K562 (cell line): ENCODE measurements around the gene LGALS7. TPM values are rescaled to one million over a fixed set of nuclear protein-coding genes. Genes with fewer than 3 reads are reported as not detected.

Experiments
- ATAC-seq: fragments of 200-7000 bp; cut with Tn5 transposase; 3 replicates; pipeline ENCODE4 v1.9.1; 2020; ENCODE audit warnings: moderate library complexity
- BruUV-seq: library from RNA; stranded (reverse); fragments of 400-500 nt; replicated peaks from 2 replicates; lab custom pipeline; 2021; lab: Mats Ljungman, UMichigan
- CTCF ChIA-PET: fragments of 300-600 bp; formaldehyde crosslinking; extraction: SDS; loops from one replicate; lab custom pipeline; 2021; ENCODE audit warnings: low intra/inter-chr PET ratio; lab: Yijun Ruan, JAX
- POLR2A ChIA-PET: fragments of 300-600, 350-650 bp; sonication (Branson Sonifier 250); formaldehyde crosslinking; extraction: SDS; loops from one replicate; lab custom pipeline; 2021; ENCODE audit warnings: antibody characterized with exemption, inconsistent platforms; lab: Yijun Ruan, JAX
- DNase-seq, 4 experiments: peaks; one replicate each; pipeline versions ENCODE4 v3.0.0 to v3.0.0-alpha.2; 2011 to 2018; ENCODE audit warnings: low spot score in 3 of 4, mixed read lengths in 3 of 4; ENCODE audit errors: extremely low read depth in 1 of 4
- FAIRE-seq: peaks from 2 replicates; lab custom pipeline; 2011; peaks lifted over from hg19 to GRCh38; lab: Jason Lieb, UNC
- H2AFZ ChIP-seq: 2 replicates; pipeline ENCODE4 v1.6.0; 2011; ENCODE audit warnings: low read depth, low read length, control low read depth, inconsistent platforms
- H3K27ac ChIP-seq: fragments of 200-600 bp; 3 replicates; pipeline ENCODE4 v1.8.0; 2011; ENCODE audit warnings: low read depth, mild to moderate bottlenecking, control low read depth, inconsistent platforms, low read length, moderate library complexity, mixed read lengths; ENCODE audit errors: extremely low read depth
- H3K27me3 ChIP-seq, 2 experiments: fragments of 300-600 bp in 1 of 2; 2 replicates in 1 of 2; 3 replicates in 1 of 2; pipeline versions ENCODE4 v1.6.0 to v1.8.0; 2011; ENCODE audit warnings: inconsistent platforms in 2 of 2, low read length in 2 of 2, mild to moderate bottlenecking in 1 of 2, mixed read lengths in 1 of 2, moderate library complexity in 1 of 2; ENCODE audit not compliant: control insufficient read depth in 2 of 2, insufficient read depth in 2 of 2
- H3K36me3 ChIP-seq: fragments of 300-600 bp; 3 replicates; pipeline ENCODE4 v1.8.0; 2011; ENCODE audit warnings: mild to moderate bottlenecking, low read length, inconsistent platforms; ENCODE audit not compliant: control insufficient read depth, insufficient read depth
- H3K4me1 ChIP-seq, 2 experiments: fragments of 200-600 bp in 1 of 2; replicated peaks in 1 of 2; 2 replicates in 1 of 2; 3 replicates in 1 of 2; pipeline versions ENCODE4 v1.5.1 to v1.8.0; 2011; ENCODE audit warnings: inconsistent platforms in 2 of 2, low read length in 2 of 2, mild to moderate bottlenecking in 1 of 2, mixed read lengths in 1 of 2, moderate library complexity in 1 of 2; ENCODE audit not compliant: control insufficient read depth in 2 of 2, insufficient read depth in 2 of 2
- H3K4me2 ChIP-seq: 2 replicates; pipeline ENCODE4 v1.6.1; 2011; ENCODE audit warnings: low read length, control low read depth, inconsistent platforms, mixed read lengths; ENCODE audit not compliant: insufficient read depth
- H3K4me3 ChIP-seq: fragments of 200-600 bp; sonication (generic), shearing (Covaris generic); 2 replicates; pipeline ENCODE4 v1.5.1; 2016; ENCODE audit warnings: control low read depth, inconsistent platforms
- H3K79me2 ChIP-seq: fragments of 200-600 bp; 3 replicates; pipeline ENCODE4 v1.8.0; 2011; ENCODE audit warnings: low read length, inconsistent platforms; ENCODE audit not compliant: control insufficient read depth, insufficient read depth
- H3K9ac ChIP-seq, 2 experiments: 2 replicates each; pipeline versions ENCODE4 v1.6.0 to v1.6.1; 2011; ENCODE audit warnings: low read depth in 2 of 2, low read length in 2 of 2, control low read depth in 1 of 2, inconsistent platforms in 1 of 2, mild to moderate bottlenecking in 1 of 2, mixed read lengths in 1 of 2; ENCODE audit not compliant: insufficient read depth in 1 of 2
- H3K9me1 ChIP-seq: one replicate; pipeline ENCODE4 v1.6.0; 2011; ENCODE audit warnings: inconsistent platforms, mild to moderate bottlenecking, low read length, moderate library complexity; ENCODE audit not compliant: control insufficient read depth, insufficient read depth
- H3K9me3 ChIP-seq: replicated peaks from 2 replicates; pipeline ENCODE4 v1.5.1; 2011; ENCODE audit warnings: low read depth, low read length, inconsistent platforms; ENCODE audit not compliant: control insufficient read depth, insufficient read depth
- H4K20me1 ChIP-seq: replicated peaks from 2 replicates; pipeline ENCODE4 v1.6.1; 2011; ENCODE audit warnings: low read length, inconsistent platforms, mixed read lengths; ENCODE audit not compliant: control insufficient read depth, insufficient read depth
- KDM1A ChIP-seq, 2 experiments: fragments of 450-650 bp; IDR thresholded peaks; 2 replicates each; pipeline ENCODE4 v1.6.1; 2016; ENCODE audit warnings: mild to moderate bottlenecking in 2 of 2
- KDM2B ChIP-seq: fragments of 250-450 bp; sonication (Bioruptor Pico); IDR thresholded peaks from 2 replicates; pipeline ENCODE4 v1.8.0; 2021; ENCODE audit warnings: mild to moderate bottlenecking, moderate library complexity
- LEF1 ChIP-seq: fragments of 450-650 bp; IDR thresholded peaks from 2 replicates; pipeline ENCODE4 v1.6.1; 2016; ENCODE audit warnings: mild to moderate bottlenecking
- MAFG ChIP-seq: fragments of 450-650 bp; conservative IDR thresholded peaks from 2 replicates; pipeline ENCODE4 v1.6.1; 2016; ENCODE audit warnings: missing genetic modification characterization, missing compliant biosample characterization
- MEF2D ChIP-seq: conservative IDR thresholded peaks from 2 replicates; pipeline ENCODE4 v1.6.1; 2016; ENCODE audit warnings: low read depth, missing genetic modification characterization, missing compliant biosample characterization
- MTA1 ChIP-seq: fragments of 450-650 bp; IDR thresholded peaks from 2 replicates; pipeline ENCODE4 v1.6.1; 2017; ENCODE audit warnings: borderline replicate concordance
- MYC ChIP-seq, 2 experiments: fragments of 250-450 bp in 1 of 2; sonication (Bioruptor Pico) in 1 of 2; IDR thresholded peaks; 2 replicates each; pipeline versions ENCODE4 v1.5.1 to v1.6.1; 2012 to 2021; ENCODE audit warnings: low read depth in 2 of 2, borderline replicate concordance in 1 of 2, improper control_type of control experiment in 1 of 2, low read length in 1 of 2, mild to moderate bottlenecking in 1 of 2, moderate library complexity in 1 of 2
- NFIC ChIP-seq: fragments of 450-650 bp; IDR thresholded peaks from 2 replicates; pipeline ENCODE4 v1.6.1; 2017; ENCODE audit warnings: mild to moderate bottlenecking, inconsistent platforms
- NR2C2 ChIP-seq, 2 experiments: fragments of 200-800 bp in 1 of 2; sonication (Bioruptor generic) in 1 of 2; sonication (generic) in 1 of 2; formaldehyde crosslinking in 1 of 2; IDR thresholded peaks; 2 replicates each; pipeline versions ENCODE4 v1.6.1 to v1.8.0; 2016 to 2022; ENCODE audit warnings: mild to moderate bottlenecking in 1 of 2, missing compliant biosample characterization in 1 of 2, missing genetic modification characterization in 1 of 2, missing genetic modification reagents in 1 of 2
- RAD21 ChIP-seq, 2 experiments: fragments of 250-450 bp in 1 of 2; fragments of 450-650 bp in 1 of 2; sonication (Bioruptor Pico) in 1 of 2; formaldehyde crosslinking in 1 of 2; IDR thresholded peaks in 1 of 2; conservative IDR thresholded peaks in 1 of 2; 2 replicates each; pipeline versions ENCODE4 v1.4.0 to v1.8.0; 2020 to 2022; ENCODE audit warnings: mild to moderate bottlenecking in 2 of 2, moderate library complexity in 1 of 2
- SMARCA5 ChIP-seq: fragments of 450-650 bp; IDR thresholded peaks from 2 replicates; pipeline ENCODE4 v1.6.1; 2016
- TEAD4 ChIP-seq, 2 experiments: sonication (generic) in 1 of 2; formaldehyde crosslinking in 1 of 2; IDR thresholded peaks; 2 replicates each; pipeline versions ENCODE4 v1.6.1 to v1.8.0; 2012 to 2022; ENCODE audit warnings: borderline replicate concordance in 1 of 2, inconsistent platforms in 1 of 2, low read length in 1 of 2, mild to moderate bottlenecking in 1 of 2, missing genetic modification reagents in 1 of 2
- ZBTB7A ChIP-seq: IDR thresholded peaks from 2 replicates; pipeline ENCODE4 v1.6.1; 2011; ENCODE audit warnings: low read depth, mild to moderate bottlenecking, low read length, moderate library complexity, borderline replicate concordance; ENCODE audit not compliant: control insufficient read depth
- ZFX ChIP-seq: sonication (generic); formaldehyde crosslinking; IDR thresholded peaks from 2 replicates; pipeline ENCODE4 v1.8.0; 2022; ENCODE audit warnings: mild to moderate bottlenecking, missing genetic modification reagents, moderate library complexity
- ZNF124 ChIP-seq: sonication (generic); formaldehyde crosslinking; IDR thresholded peaks from 2 replicates; pipeline ENCODE4 v1.8.1; 2022; ENCODE audit warnings: missing genetic modification reagents
- ZNF592 ChIP-seq: fragments of 450-650 bp; IDR thresholded peaks from 2 replicates; pipeline ENCODE4 v1.6.1; 2017; ENCODE audit warnings: antibody characterized with exemption, mild to moderate bottlenecking
- ZNF766 ChIP-seq: fragments of 200-800 bp; sonication (Bioruptor generic); conservative IDR thresholded peaks from 2 replicates; pipeline ENCODE4 v1.6.1; 2016; ENCODE audit warnings: missing genetic modification characterization, missing compliant biosample characterization
- WGBS: fragments of 100-300 bp; shearing (Covaris generic); methylation state at CpG from one replicate; pipeline ENCODE4 v1.1.6; 2016; ENCODE audit warnings: low coverage, mixed read lengths; ENCODE audit not compliant: insufficient coverage; ENCODE audit errors: missing lambda C conversion rate; 5-methylcytosine and 5-hydroxymethylcytosine counted together
- in situ Hi-C: fragments of 300-500 bp; cut with MboI; formaldehyde crosslinking; loops from 4 replicates; pipeline ENCODE4 v1.15.0; 2018; ENCODE audit warnings: inconsistent platforms, mixed read lengths
- intact Hi-C: fragments of 100-400 bp; cut with micrococcal nuclease; formaldehyde crosslinking; loops from 2 replicates; pipeline ENCODE4 v1.14.2; 2022
- polyA plus RNA-seq, 8 experiments: library from polyadenylated mRNA; depleted of rRNA in 4 of 8; stranded (reverse) in 5 of 8; unstranded in 3 of 8; fragments of >200 nt; fragmentation: Nextera tagmentation in 2 of 8; fragmentation: Illumina TruSeq in 1 of 8; extraction: Ambion mirVana in 2 of 8; extraction: Trizol in 1 of 8; gene quantifications; 2 replicates each; pipeline versions ENCODE4 v1.2.1 to v1.2.3, GENCODE V29; 2011 to 2014; ENCODE audit warnings: inconsistent platforms in 1 of 8, missing spikeins in 1 of 8
- total RNA-seq, 7 experiments: library from RNA; depleted of rRNA in 6 of 7; stranded (reverse); fragments of >200 nt in 6 of 7; fragmentation: Illumina TruSeq in 2 of 7; extraction: Trizol in 2 of 7; gene quantifications; 2 replicates each; pipeline versions ENCODE4 v1.2.1 to v1.2.3, GENCODE V29; 2011 to 2021; ENCODE audit warnings: low replicate concordance in 1 of 7

LGALS7 gene
- total and polyA plus RNA-seq, 9 of the 15 experiments (the other 6 are each of a cell fraction or from before 2014, with no cell fraction given): not detected

GRCh38 chr19:38819231-38819920, 46.1 kb upstream of the LGALS7 start:
- ATAC-seq (peak; percentile 98), FAIRE-seq (peak; percentile 99), DNase-seq (peak; percentile 81 to 93 (median 88))
- whole genome bisulfite sequencing: 34% methylated on average over 13 of the region's 13 CpGs
- peaks cover 8% of the 10 kb centered on the region for H3K9me3 ChIP-seq
- H3K9ac ChIP-seq: peak overlapping the region in 1 of 2 experiments; percentile 59; a peak in 2 of 4 replicates
- CTCF ChIA-PET: no interaction called here
- peaks cover 22% of the 10 kb centered on the region; the same call in 2 of the 3 replicates for H3K36me3 ChIP-seq
- H3K9me1 ChIP-seq: no peaks in the 10 kb centered on the region
- no TSS peak for BruUV-seq
- peak overlapping the region; percentile 67 for H3K27ac ChIP-seq
- in situ Hi-C loops: no loop called here
- no peaks in the 10 kb centered on the region for H3K27me3 ChIP-seq
- no peaks in the 10 kb centered on the region for H4K20me1 ChIP-seq
- H3K4me3 ChIP-seq: no peak overlapping the region
- H3K4me1 ChIP-seq: peaks cover 20 to 53% of the 10 kb centered on the region in 2 experiments
- H3K79me2 ChIP-seq: no peaks in the 10 kb centered on the region
- H3K4me2 ChIP-seq: peak overlapping the region; percentile 69
- intact Hi-C loops: loop anchor here (1.0 kb wide), 1 partner anchor 31 kb away; no protein-coding TSS in a partner anchor
- H2AFZ ChIP-seq: no peak overlapping the region
- POLR2A ChIA-PET: interaction anchor here (0.7 to 1.2 kb wide), 6 partner anchors 8 to 70 kb away, joined by 3 to 4 read pairs (median 3); no protein-coding TSS in a partner anchor
- TF ChIP-seq ZNF766 (CRISPR knock-in tag) (peak; percentile 62), ZNF592 (peak; percentile 39; the same call in 1 of the 2 replicates), LEF1 (peak; percentile 94), TEAD4 (IDR thresholded peaks at IDR 0.05; ENCODE audit: low read length) (peak; percentile 70; the same call in 1 of the 2 replicates), TEAD4 (CRISPR knock-in tag; IDR thresholded peaks at IDR 0.05; ENCODE audit: borderline replicate concordance) (no peak), MTA1 (0 out of 2 replicates have a peak, but pooled peaks have one; percentile 43), RAD21 (CRISPR knock-in tag; conservative IDR thresholded peaks at IDR 0.05 in 1 of 2, IDR thresholded peaks at IDR 0.05 in 1 of 2) (peak in 1 of 2 experiments; percentile 38; a peak in 2 of 4 replicates), ZFX (CRISPR knock-in tag) (0 out of 2 replicates have a peak, but pooled peaks have one; percentile 15), ZNF124 (CRISPR knock-in tag) (no peak), KDM1A (IDR thresholded peaks at IDR 0.05) (peak; percentile 83 to 90), KDM2B (CRISPR knock-in tag) (no peak), MAFG (tag) (no peak), MEF2D (tag) (peak; percentile 98), NFIC (peak; percentile 60), SMARCA5 (peak; percentile 61), NR2C2 (CRISPR knock-in tag; IDR thresholded peaks at IDR 0.05) (peak; percentile 65; the same call in 1 of the 2 replicates), NR2C2 (tag; IDR thresholded peaks at IDR 0.05) (peak; percentile 80), ZBTB7A (peak; percentile 79; the same call in 1 of the 2 replicates), MYC (IDR thresholded peaks at IDR 0.05; ENCODE audit: low read depth, low read length) (peak; percentile 59; the same call in 1 of the 2 replicates), MYC (CRISPR knock-in tag; IDR thresholded peaks at IDR 0.05; ENCODE audit: borderline replicate concordance, low read depth) (no peak)
